ENCODE measurements around the gene OAS3.

GRCh38 chr12:112900298-112901145 is 37.8 kb upstream of the OAS3 start:
- peak; percentile 23 to 59 (median 58) for TF ChIP-seq CTCF (IDR thresholded peaks at IDR 0.05)
- no peak for TF ChIP-seq POLR2A (IDR thresholded peaks at IDR 0.05)

All from testis (tissue), 2 donors.